Measurements from ENCODE around the gene ASXL2.
"Not testable (repeated sequence)": the region's sequence is repeated elsewhere in the genome, so short reads cannot be mapped to it uniquely, and the experiment has no call there.

The ASXL2 gene

GRCh38 chr2:25887624-25888242 lies 9.4 kb upstream of the ASXL2 start:
- no peak for DNase-seq

GRCh38 chr2:25885933-25886332 lies 7.6 kb upstream of the ASXL2 start:
- no peak for DNase-seq

- DNase-seq = no peak
These were observed 3.5 kb upstream of the ASXL2 start for GRCh38 chr2:25881764-25882163.

GRCh38 chr2:25879133-25879730 lies 945 bp upstream of the ASXL2 start:
- no peak for DNase-seq

- DNase-seq = no peak
These were observed 591 bp downstream of the ASXL2 start for GRCh38 chr2:25877431-25878360.

GRCh38 chr2:25872134-25872533 lies 6.2 kb downstream of the ASXL2 start:
- DNase-seq = no peak

GRCh38 chr2:25867396-25868003 lies 10.8 kb downstream of the ASXL2 start:
- no peak for DNase-seq

GRCh38 chr2:25856377-25856776 lies 21.9 kb downstream of the ASXL2 start:
- no peak for DNase-seq

- DNase-seq = no peak
These were observed 23.2 kb downstream of the ASXL2 start for GRCh38 chr2:25855065-25855464.

- DNase-seq = no peak
These were observed 23.7 kb downstream of the ASXL2 start for GRCh38 chr2:25854613-25855012.

GRCh38 chr2:25853038-25853638 lies 25.1 kb downstream of the ASXL2 start:
- no peak for DNase-seq

- no peak for DNase-seq
These were observed 26.4 kb downstream of the ASXL2 start for GRCh38 chr2:25851740-25852503.

- not testable (repeated sequence) for DNase-seq
These were observed 27.9 kb downstream of the ASXL2 start for GRCh38 chr2:25850400-25850799.

GRCh38 chr2:25849350-25849749 lies 28.9 kb downstream of the ASXL2 start:
- DNase-seq = not testable (repeated sequence)

GRCh38 chr2:25845843-25846505 lies 32.3 kb downstream of the ASXL2 start:
- no peak for DNase-seq

GRCh38 chr2:25844089-25844488 lies 34.2 kb downstream of the ASXL2 start:
- DNase-seq = no peak

GRCh38 chr2:25842155-25842554 lies 36.1 kb downstream of the ASXL2 start:
- DNase-seq = no peak

GRCh38 chr2:25838152-25838756 lies 40.0 kb downstream of the ASXL2 start:
- DNase-seq = no peak

- DNase-seq = no peak
These were observed 42.4 kb downstream of the ASXL2 start for GRCh38 chr2:25835906-25836305.

- no peak for DNase-seq
These were observed 44.7 kb downstream of the ASXL2 start for GRCh38 chr2:25833566-25833965.

- DNase-seq = no peak
These were observed 45.4 kb downstream of the ASXL2 start for GRCh38 chr2:25832897-25833296.

Measured in cortex of kidney (tissue), 1 donor.